Large intestine (tissue), 3 donors: ENCODE data around the gene EGFL7. TPM values are rescaled to one million over a fixed set of nuclear protein-coding genes. Genes with fewer than 3 reads are reported as not detected.
"Not testable (repeated sequence)": the region's sequence is repeated elsewhere in the genome, so short reads cannot be mapped to it uniquely, and the experiment has no call there.

Source experiments
- DNase-seq, 2 donors: peaks; one replicate each; pipeline versions ENCODE4 v3.0.0 to v3.0.0-alpha.2; 2013
- H3K27ac ChIP-seq: one replicate; pipeline ENCODE4 v1.5.1; 2013; ENCODE audit warnings: low read length
- H3K27me3 ChIP-seq: 2 replicates; pipeline ENCODE4 v1.6.1; 2013; ENCODE audit warnings: low read length; ENCODE audit not compliant: control insufficient read depth, insufficient read depth
- H3K36me3 ChIP-seq: 2 replicates; pipeline ENCODE4 v1.6.1; 2013; ENCODE audit warnings: low read length; ENCODE audit not compliant: control insufficient read depth, insufficient read depth
- H3K4me1 ChIP-seq: one replicate; pipeline ENCODE4 v1.6.1; 2013; ENCODE audit warnings: low read length; ENCODE audit not compliant: control insufficient read depth, insufficient read depth
- H3K4me3 ChIP-seq: one replicate; pipeline ENCODE4 v1.5.1; 2013; ENCODE audit warnings: low read length
- H3K9me3 ChIP-seq: one replicate; pipeline ENCODE4 v1.6.1; 2013; ENCODE audit warnings: mild to moderate bottlenecking, low read depth, low read length, moderate library complexity; ENCODE audit not compliant: control insufficient read depth
- WGBS: methylation state at CpG from one replicate; pipeline ENCODE4 v1.1.5; 2013; ENCODE audit warnings: low lambda C conversion rate; ENCODE audit not compliant: insufficient coverage; 5-methylcytosine and 5-hydroxymethylcytosine counted together
- polyA plus RNA-seq: library from polyadenylated mRNA; unstranded; fragments of 120-200 nt; gene quantifications from one replicate; pipeline ENCODE4 v1.2.1, GENCODE V29; 2013

EGFL7 gene
- polyA plus RNA-seq, 1 donor = 47.5 TPM

DNA sequence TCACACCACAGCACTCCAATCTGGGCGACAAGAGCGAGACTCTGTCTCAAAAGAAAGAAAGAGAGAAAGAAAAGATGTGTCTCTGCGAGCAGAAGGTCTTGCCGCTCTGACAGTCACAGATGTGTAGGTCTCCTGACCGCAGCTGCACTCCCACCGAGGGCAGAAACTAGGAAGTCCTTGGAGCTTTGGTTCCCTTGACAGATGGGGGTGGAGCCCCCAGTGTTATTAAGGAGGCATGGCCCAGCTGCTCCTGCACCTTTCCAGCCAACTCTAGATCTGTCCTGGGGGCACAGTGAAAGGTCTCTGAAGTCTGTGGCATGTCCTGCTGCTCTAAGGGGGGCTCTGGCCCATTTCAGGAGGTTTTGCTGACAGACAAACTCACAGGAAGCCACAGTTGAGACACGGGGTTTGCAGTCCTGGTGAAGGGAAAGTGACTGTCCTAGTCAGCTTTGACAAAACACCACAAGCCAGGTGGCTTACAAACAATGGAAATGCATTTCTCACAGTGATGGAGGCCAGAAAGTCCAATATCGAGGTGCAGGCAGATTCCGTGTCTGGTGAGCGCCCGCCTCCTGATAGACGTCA is 40.7 kb downstream of the EGFL7 start:
- DNase-seq = no peak
- WGBS = no CpG with 5 or more reads among the region's 12 CpGs
- H3K9me3 ChIP-seq = no peaks in the 10 kb centered on the region

DNA sequence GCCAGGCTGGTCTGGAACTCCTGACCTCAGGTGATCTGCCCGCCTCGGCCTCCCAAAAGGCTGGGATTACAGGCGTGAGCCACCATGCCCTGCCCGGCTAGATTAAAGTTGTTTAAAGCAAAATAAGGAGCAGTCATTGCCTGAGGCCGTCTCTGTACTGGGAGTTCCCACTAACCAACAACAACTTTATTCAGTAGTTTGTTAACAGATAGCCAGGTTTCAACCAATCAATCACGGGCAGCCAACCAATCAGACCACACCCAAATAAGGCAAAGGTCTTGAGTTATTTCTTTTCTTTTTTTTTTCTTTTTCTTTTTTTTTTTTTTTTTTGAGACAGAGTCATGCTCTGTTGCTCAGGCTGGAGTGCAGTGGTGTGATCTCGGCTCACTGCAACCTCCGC is 42.0 kb downstream of the EGFL7 start:
- not testable (repeated sequence) for H3K36me3 ChIP-seq, H3K27ac ChIP-seq, H3K27me3 ChIP-seq, H3K9me3 ChIP-seq, H3K4me3 ChIP-seq, DNase-seq
- 33% methylated on average over 1 of the region's 8 CpGs for WGBS
- peaks cover 14% of the 10 kb centered on the region for H3K4me1 ChIP-seq

More for the DNA sequence above, 40.7 kb downstream of the EGFL7 start:
- Histone ChIP-seq H3K4me1 (peaks cover 24% of the 10 kb centered on the region), H3K4me3 (no peak overlapping the region), H3K27me3 (peaks cover 7% of the 10 kb centered on the region), H3K36me3 (no peaks in the 10 kb centered on the region), H3K27ac (no peak overlapping the region)

DNA sequence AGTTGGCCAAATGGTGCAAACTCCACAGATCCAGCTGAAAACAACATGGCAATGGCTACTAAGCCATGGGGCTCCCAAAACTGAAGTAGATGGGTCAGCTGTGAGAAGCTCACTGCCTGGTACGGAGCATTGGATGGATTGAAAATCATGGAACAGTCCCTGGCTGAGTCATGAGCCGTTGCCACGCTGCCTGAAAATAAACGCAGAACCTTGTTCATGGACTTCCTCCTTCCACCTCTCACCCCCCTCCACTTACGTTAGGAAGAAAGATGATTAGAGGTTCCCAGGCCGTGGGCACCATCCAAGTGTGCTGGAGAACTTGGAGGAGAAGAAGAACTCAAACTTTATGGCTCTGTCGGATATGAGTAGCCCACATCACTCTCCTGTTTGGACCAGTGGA is 42.8 kb downstream of the EGFL7 start:
- H3K4me3 ChIP-seq = no peak overlapping the region
- no CpG with 5 or more reads among the region's 7 CpGs for WGBS
- no peaks in the 10 kb centered on the region for H3K36me3 ChIP-seq
- no peaks in the 10 kb centered on the region for H3K9me3 ChIP-seq
- peaks cover 7% of the 10 kb centered on the region for H3K27me3 ChIP-seq
- no peak for DNase-seq
- H3K27ac ChIP-seq = no peak overlapping the region
- peaks cover 10% of the 10 kb centered on the region for H3K4me1 ChIP-seq

DNA sequence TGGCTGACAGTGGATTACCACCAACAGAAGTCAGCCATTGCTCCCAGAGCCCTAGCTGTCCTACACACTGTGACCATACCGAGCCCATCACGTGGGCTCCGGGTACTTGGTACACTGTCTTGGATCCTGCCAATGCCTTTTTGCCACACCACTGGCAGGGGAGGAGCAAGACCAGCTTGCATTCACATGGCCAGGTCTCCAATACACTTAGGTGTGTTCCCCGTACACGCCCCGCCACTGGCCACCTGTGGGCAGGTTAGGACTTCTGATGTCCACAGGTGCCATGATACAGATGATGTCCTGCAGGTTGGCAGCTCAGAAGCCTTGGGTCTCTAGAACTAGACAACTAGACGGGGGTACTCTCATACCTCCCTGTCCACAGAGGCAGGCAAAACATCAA is 44.3 kb downstream of the EGFL7 start:
- no CpG with 5 or more reads among the region's 7 CpGs for WGBS
- H3K4me1 ChIP-seq = peaks cover 5% of the 10 kb centered on the region
- no peak overlapping the region for H3K4me3 ChIP-seq
- no peak for DNase-seq
- H3K36me3 ChIP-seq = no peaks in the 10 kb centered on the region
- H3K27ac ChIP-seq = no peak overlapping the region
- H3K9me3 ChIP-seq = no peaks in the 10 kb centered on the region
- H3K27me3 ChIP-seq = peaks cover 3% of the 10 kb centered on the region

DNA sequence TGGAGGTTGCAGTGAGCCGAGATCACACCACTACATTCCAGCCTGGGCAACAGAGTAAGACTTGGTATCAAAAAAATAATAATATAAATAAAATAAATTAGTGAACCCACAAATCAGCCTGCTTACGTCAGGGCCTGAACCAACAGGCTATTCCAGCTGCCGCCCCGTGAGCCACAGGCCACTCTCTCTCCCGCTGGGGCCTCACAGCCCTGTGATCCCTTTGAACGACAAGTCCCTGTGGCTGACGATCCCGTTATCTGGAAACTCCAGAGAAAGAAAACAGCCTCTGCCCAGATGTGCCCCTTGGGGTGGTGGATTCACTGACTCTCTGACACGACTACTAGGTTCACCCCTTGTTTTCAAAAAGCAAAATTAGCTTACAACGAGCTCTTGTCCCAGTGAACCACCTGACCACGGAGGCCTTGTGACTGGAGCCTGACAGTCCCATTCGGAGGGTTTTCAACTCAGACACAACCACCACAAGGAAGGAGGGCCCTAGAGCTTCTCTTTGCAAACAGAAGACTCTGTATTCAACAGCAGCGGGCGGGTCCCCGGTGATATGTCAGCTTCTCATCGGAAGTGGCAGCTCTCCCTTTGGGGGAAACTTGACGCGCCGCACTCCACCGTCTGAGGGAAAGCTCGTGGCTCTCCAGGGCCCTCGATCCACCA is 45.3 kb downstream of the EGFL7 start:
- H3K4me3 ChIP-seq = no peak overlapping the region
- H3K9me3 ChIP-seq = no peaks in the 10 kb centered on the region
- no peaks in the 10 kb centered on the region for H3K36me3 ChIP-seq
- 83% methylated on average over 1 of the region's 22 CpGs for WGBS
- no peak overlapping the region for H3K27ac ChIP-seq
- DNase-seq = no peak
- H3K4me1 ChIP-seq = peaks cover 5% of the 10 kb centered on the region
- H3K27me3 ChIP-seq = peaks cover 3% of the 10 kb centered on the region

DNA sequence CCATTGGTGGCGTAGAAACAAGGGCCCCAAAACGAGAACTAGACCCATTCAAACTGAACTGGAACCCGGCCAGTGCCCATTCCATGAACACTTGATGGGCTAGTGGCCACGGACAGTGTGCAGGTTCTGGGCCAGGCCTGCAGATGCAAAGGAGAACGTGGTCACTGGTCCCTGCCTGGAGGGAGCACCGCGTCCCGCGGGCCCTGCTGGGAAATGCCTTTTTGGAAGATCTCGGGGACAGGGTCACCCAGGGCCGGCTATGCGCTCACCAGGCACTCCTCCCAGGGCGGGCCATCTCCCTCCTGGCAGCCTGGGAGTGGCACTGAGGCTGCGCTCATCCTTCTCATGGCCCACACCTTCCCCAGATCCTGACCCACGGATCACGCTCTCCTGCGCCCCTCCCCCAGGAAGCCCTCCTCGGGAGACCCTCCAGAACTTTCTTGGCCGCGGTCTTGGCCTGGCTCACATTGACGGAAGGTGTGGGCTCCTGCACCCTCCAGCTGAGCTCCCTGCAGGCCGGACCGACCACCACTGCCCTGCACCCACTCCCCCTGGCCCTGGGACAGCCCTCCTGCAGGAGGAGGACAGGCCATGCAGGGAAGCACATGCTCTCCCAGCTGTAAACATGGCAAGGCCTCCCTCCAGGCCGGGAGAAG is 46.9 kb downstream of the EGFL7 start:
- Histone ChIP-seq H3K27me3 (peaks cover 3% of the 10 kb centered on the region), H3K9me3 (no peaks in the 10 kb centered on the region), H3K27ac (no peak overlapping the region), H3K4me3 (no peak overlapping the region), H3K4me1 (peaks cover 8% of the 10 kb centered on the region), H3K36me3 (no peaks in the 10 kb centered on the region)
- no peak for DNase-seq
- WGBS = no CpG with 5 or more reads among the region's 24 CpGs

DNA sequence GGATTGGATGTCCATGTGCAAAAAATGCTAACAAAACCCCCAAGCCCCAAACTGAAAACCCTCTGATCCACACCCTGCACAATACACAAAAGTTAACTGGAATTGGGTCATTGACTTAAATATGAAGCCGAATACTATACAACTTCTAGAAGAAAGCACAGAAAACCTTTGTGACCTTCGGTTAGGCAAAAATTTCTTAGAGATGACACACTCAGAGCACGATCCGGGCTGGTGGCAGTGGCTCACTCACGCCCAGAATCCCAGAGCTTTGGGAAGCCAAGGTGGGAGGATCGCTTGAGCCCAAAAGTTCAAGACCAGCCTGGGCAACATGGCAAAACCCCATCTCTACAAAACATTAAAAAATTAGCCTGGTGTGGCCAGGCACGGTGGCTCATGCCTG is 47.8 kb downstream of the EGFL7 start:
- WGBS = no CpG with 5 or more reads among the region's 7 CpGs
- peaks cover 3% of the 10 kb centered on the region for H3K27me3 ChIP-seq
- peaks cover 8% of the 10 kb centered on the region for H3K4me1 ChIP-seq
- no peak overlapping the region for H3K27ac ChIP-seq
- no peak for DNase-seq
- no peak overlapping the region for H3K4me3 ChIP-seq
- no peaks in the 10 kb centered on the region for H3K9me3 ChIP-seq
- no peaks in the 10 kb centered on the region for H3K36me3 ChIP-seq

DNA sequence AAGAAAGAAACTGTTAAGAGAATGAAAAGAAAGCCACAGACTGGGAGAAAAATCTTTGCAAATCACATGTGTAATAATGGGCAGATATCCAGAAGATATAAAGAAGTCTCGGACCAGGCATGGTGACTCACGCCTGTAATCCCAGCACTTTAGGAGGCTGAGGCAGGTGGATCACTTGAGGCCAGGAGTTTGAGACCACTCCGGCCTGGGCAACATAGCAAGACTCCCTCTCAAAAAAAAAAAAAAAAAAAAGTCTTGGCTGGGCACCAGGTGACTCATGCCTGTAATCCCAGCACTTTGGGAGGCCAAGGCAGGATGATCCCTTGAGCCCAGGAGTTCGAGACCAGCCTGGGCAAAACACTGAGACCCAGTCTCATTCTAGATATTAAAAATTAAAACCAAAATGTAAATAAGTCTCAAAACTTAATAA is 48.5 kb downstream of the EGFL7 start:
- H3K9me3 ChIP-seq, H3K36me3 ChIP-seq, H3K4me3 ChIP-seq, H3K4me1 ChIP-seq, H3K27ac ChIP-seq, H3K27me3 ChIP-seq, DNase-seq: not testable (repeated sequence)
- no CpG with 5 or more reads among the region's 4 CpGs for WGBS

DNA sequence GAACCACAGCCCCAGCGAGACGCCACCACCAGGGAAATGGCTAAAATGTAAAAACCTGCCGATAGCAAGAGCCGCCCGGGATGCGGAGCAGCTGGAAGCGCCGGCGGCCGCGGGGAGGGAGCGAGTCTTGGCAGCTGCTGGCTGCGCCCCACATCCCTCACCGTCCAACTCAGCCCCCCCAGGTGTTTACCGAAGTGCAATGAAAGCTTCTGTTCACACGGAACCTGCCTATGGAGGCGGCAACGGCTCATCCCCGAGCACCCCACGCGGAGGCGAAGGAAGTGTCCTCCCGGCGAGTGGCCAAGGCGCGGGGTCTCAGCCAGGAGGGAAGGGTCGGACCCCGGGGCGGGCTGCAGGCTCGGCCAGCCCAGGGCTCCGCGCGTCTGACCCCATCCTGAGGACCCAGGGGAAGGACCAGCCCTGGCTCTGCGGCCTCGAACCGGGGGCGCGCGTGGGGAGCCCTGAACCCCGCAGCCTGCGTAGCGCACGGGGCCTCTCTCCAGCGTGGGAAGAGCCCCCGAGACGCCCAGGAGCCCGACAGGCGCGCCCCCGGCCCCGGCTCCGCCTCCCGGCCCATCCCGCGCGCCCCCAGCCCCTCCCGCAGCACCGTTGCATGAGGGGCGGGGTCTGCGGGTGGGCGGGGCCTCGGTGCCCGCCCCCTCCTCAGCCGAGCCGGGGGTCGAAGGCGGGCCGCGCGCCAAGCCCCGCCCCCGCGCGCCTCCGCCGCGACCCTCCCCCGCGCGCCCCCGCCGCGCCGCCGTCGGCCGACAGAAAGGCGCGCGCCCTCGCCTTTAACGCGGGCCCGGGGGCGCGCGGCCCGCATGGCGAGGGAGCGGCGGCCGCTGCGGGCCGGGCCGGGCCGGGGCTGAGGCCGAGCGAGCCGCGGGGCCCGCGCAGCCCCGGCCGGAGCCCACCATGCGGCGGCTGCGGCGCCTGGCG is 49.3 kb downstream of the EGFL7 start, which contains the start of gene DIPK1B:
Gene DIPK1B (plus strand): TSS at position 822 of the 939 bp plus-strand sequence. CDS start 94 bp downstream, at position 916.
- Histone ChIP-seq H3K9me3 (no peaks in the 10 kb centered on the region), H3K4me3 (peak within 1 kb of the TSS; percentile 36), H3K4me1 (peaks cover 8% of the 10 kb centered on the region), H3K27me3 (peaks cover 3% of the 10 kb centered on the region), H3K36me3 (no peaks in the 10 kb centered on the region), H3K27ac (no peak within 1 kb of the TSS)
- WGBS = no CpG with 5 or more reads among the region's 119 CpGs
- peak in 1 of 2 donors; percentile 63 for DNase-seq
